ENCODE data around the gene ANXA11. TPM values are rescaled to one million over a fixed set of nuclear protein-coding genes. Genes with fewer than 3 reads are reported as not detected.

ANXA11 gene
- total RNA-seq, 1 experiment from 2014 or later, result 434 TPM

GRCh38 chr10:80176526-80176925, 28.8 kb downstream of the ANXA11 start:
- peaks cover 3% of the 10 kb centered on the region for H3F3A ChIP-seq (ENCODE audit: low read length, unreplicated experiment)
- ChIA-PET CTCF (interaction anchor here (0.5 to 0.7 kb wide), 2 partner anchors 26 to 33 kb away, joined by 3 to 5 read pairs; no protein-coding TSS in a partner anchor), POLR2A (ENCODE audit: unreplicated experiment) (interaction anchor here (0.7 kb wide), 2 partner anchors 20 to 29 kb away, joined by 3 to 4 read pairs; no protein-coding TSS in a partner anchor)
- DNase-seq (no peak), ATAC-seq (no peak)
- no peaks in the 10 kb centered on the region for H3K27me3 ChIP-seq (ENCODE audit: low read length)
- H3K4me2 ChIP-seq (ENCODE audit: low read length), result no peak overlapping the region
- peaks cover 55% of the 10 kb centered on the region for H3K36me3 ChIP-seq (ENCODE audit: low read depth, low read length)
- no TSS peak for BruUV-seq (replicated peaks)
- H3K79me2 ChIP-seq (ENCODE audit: low read length), result peaks cover 84% of the 10 kb centered on the region
- no peaks in the 10 kb centered on the region for H3K9me2 ChIP-seq (replicated peaks; ENCODE audit: low read length)
- no peak overlapping the region for H3K9ac ChIP-seq (ENCODE audit: low read length)
- no peak for TF ChIP-seq EZH2 (IDR thresholded peaks at IDR 0.05; ENCODE audit: low read length, unreplicated experiment)
- H3K9me3 ChIP-seq (ENCODE audit: low read length), result no peaks in the 10 kb centered on the region
- peaks cover 30% of the 10 kb centered on the region for H3K4me1 ChIP-seq (ENCODE audit: insufficient read depth, low read length)
- H4K20me1 ChIP-seq (ENCODE audit: low read length), result peaks cover 80% of the 10 kb centered on the region
- H3K4me3 ChIP-seq (ENCODE audit: low read length), result no peak overlapping the region
- intact Hi-C loops (cut with micrococcal nuclease), result no loop called here
- H2AFZ ChIP-seq (ENCODE audit: low read length), result no peak overlapping the region
- H3K27ac ChIP-seq (ENCODE audit: low read length), result no peak overlapping the region

GRCh38 chr10:80174641-80175395, 30.5 kb downstream of the ANXA11 start:
- Histone ChIP-seq H4K20me1 (ENCODE audit: low read length) (peaks cover 78% of the 10 kb centered on the region), H3K9ac (ENCODE audit: low read length) (no peak overlapping the region), H3K9me2 (replicated peaks; ENCODE audit: low read length) (no peaks in the 10 kb centered on the region), H3K36me3 (ENCODE audit: low read depth, low read length) (peaks cover 54% of the 10 kb centered on the region; the same call in 1 of the 2 replicates), H3K9me3 (ENCODE audit: low read length) (no peaks in the 10 kb centered on the region), H3K79me2 (ENCODE audit: low read length) (peaks cover 81% of the 10 kb centered on the region), H2AFZ (ENCODE audit: low read length) (no peak overlapping the region), H3K27me3 (ENCODE audit: low read length) (no peaks in the 10 kb centered on the region), H3K4me1 (ENCODE audit: insufficient read depth, low read length) (peaks cover 47% of the 10 kb centered on the region), H3K4me3 (ENCODE audit: low read length) (no peak overlapping the region), H3K4me2 (ENCODE audit: low read length) (no peak overlapping the region), H3K27ac (ENCODE audit: low read length) (no peak overlapping the region), H3F3A (ENCODE audit: low read length, unreplicated experiment) (peaks cover 3% of the 10 kb centered on the region)
- ATAC-seq (no peak), DNase-seq (no peak)
- TF ChIP-seq, protein P1, sequence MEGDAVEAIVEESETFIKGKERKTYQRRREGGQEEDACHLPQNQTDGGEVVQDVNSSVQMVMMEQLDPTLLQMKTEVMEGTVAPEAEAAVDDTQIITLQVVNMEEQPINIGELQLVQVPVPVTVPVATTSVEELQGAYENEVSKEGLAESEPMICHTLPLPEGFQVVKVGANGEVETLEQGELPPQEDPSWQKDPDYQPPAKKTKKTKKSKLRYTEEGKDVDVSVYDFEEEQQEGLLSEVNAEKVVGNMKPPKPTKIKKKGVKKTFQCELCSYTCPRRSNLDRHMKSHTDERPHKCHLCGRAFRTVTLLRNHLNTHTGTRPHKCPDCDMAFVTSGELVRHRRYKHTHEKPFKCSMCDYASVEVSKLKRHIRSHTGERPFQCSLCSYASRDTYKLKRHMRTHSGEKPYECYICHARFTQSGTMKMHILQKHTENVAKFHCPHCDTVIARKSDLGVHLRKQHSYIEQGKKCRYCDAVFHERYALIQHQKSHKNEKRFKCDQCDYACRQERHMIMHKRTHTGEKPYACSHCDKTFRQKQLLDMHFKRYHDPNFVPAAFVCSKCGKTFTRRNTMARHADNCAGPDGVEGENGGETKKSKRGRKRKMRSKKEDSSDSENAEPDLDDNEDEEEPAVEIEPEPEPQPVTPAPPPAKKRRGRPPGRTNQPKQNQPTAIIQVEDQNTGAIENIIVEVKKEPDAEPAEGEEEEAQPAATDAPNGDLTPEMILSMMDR (conservative IDR thresholded peaks at IDR 0.05; ENCODE audit: low read depth, low read length), result no peak
- no peak for TF ChIP-seq EZH2 (IDR thresholded peaks at IDR 0.05; ENCODE audit: low read length, unreplicated experiment)
- no peak for TF ChIP-seq EZH2phosphoT487 (IDR thresholded peaks at IDR 0.05; ENCODE audit: borderline replicate concordance, low read length)
- intact Hi-C loops (cut with micrococcal nuclease), result no loop called here
- POLR2A ChIA-PET (ENCODE audit: unreplicated experiment), result no interaction called here
- CTCF ChIA-PET, result interaction anchor here (1.2 kb wide), 1 partner anchor 10 kb away, joined by 4 read pairs; no protein-coding TSS in a partner anchor
- BruUV-seq (replicated peaks), result no TSS peak

DNA sequence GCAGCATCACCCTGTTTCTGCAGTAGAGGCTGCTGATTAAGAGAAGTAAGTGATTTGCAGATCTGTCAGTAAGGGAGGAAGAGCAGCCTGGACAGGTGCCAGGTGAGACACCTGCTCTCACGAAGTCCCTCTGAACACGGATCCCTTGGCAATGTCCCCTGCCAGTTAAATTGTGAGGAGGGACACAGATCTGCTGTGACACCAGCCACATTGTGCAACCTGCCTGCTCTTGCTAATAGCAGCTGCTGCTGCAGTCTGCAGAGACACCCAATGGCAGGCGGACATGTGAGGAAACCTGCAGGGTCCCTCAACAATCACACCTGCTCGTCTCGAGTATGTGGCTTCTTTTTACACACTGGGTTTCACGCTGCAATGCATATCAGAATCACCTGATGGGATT, 31.9 kb downstream of the ANXA11 start:
- Histone ChIP-seq H3K4me3 (ENCODE audit: low read length) (no peak overlapping the region), H3K9me2 (replicated peaks; ENCODE audit: low read length) (no peaks in the 10 kb centered on the region), H3K9ac (ENCODE audit: low read length) (no peak overlapping the region), H3F3A (ENCODE audit: low read length, unreplicated experiment) (peaks cover 3% of the 10 kb centered on the region), H3K4me2 (ENCODE audit: low read length) (no peak overlapping the region), H3K4me1 (ENCODE audit: insufficient read depth, low read length) (peaks cover 47% of the 10 kb centered on the region), H2AFZ (ENCODE audit: low read length) (no peak overlapping the region), H3K9me3 (ENCODE audit: low read length) (no peaks in the 10 kb centered on the region), H3K27me3 (ENCODE audit: low read length) (no peaks in the 10 kb centered on the region), H3K79me2 (ENCODE audit: low read length) (peaks cover 79% of the 10 kb centered on the region), H4K20me1 (ENCODE audit: low read length) (peaks cover 71% of the 10 kb centered on the region), H3K27ac (ENCODE audit: low read length) (no peak overlapping the region), H3K36me3 (ENCODE audit: low read depth, low read length) (peaks cover 57% of the 10 kb centered on the region)
- DNase-seq (no peak), ATAC-seq (no peak)
- ChIA-PET POLR2A (ENCODE audit: unreplicated experiment) (no interaction called here), CTCF (interaction anchor here (0.6 kb wide), 1 partner anchor 30 kb away, joined by 3 read pairs; no protein-coding TSS in a partner anchor)
- intact Hi-C loops (cut with micrococcal nuclease), result no loop called here
- TF ChIP-seq EZH2phosphoT487 (IDR thresholded peaks at IDR 0.05; ENCODE audit: borderline replicate concordance, low read length), result no peak
- no peak for TF ChIP-seq EZH2 (IDR thresholded peaks at IDR 0.05; ENCODE audit: low read length, unreplicated experiment)
- TF ChIP-seq, protein P1 (conservative IDR thresholded peaks at IDR 0.05; ENCODE audit: low read depth, low read length), result no peak
- BruUV-seq (replicated peaks), result no TSS peak

Data from PC-3 (cell line).